AG09319 (cell line): ENCODE data around the gene EDIL3.
A peak's percentile ranks its signal among the peaks of the same experiment; 100 is the strongest.

Source experiments
- DNase-seq: peaks from one replicate; pipeline ENCODE4 v3.0.0-alpha.2; 2010; ENCODE audit warnings: low read depth; ENCODE audit errors: extremely low read depth
- TF ChIP-seq, protein P1 (sequence below): IDR thresholded peaks from 2 replicates; pipeline ENCODE4 v1.5.1; 2011; ENCODE audit warnings: low read depth, mild to moderate bottlenecking, inconsistent platforms, low read length, moderate library complexity

Gene EDIL3

DNA sequence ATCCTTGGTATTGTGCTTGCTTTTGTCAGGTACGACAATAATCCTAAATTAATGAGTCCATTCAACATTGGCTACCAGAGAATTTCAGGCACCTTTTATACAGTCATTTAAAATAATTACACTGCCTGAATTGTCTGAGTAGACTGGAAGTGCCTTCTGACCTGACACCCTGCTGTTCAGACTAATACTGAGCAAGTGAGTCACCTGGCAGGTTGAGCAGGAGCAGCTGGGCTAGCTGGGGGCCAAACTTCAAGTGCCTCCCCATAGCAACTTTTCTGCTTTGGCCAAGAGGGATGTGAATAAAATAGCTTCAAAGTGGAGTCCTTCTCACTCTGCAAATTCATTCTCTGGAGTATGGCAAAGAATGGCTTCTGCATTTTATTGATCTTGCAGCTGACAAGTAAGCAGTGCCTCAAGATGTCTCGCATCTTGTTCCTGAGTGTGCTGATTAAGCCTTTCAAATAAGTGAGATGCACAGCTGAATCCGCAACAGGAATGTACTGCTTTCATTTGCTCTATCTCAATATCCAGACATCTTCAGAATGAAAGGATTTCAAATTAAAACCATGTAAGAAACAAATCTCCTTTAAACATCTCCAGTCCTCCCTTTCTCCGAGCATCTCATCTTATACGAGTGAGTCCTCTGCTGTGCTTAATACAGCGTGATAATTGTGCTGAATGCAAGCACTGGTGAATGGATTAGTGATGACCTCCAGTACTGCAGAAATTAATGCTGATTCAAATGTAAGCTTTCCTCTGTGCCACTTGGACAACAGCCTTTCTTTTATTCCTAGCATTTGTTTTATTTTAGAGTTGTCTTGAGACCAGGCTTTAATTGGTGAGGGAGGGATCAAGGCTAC, 271.2 kb downstream of the EDIL3 start:
- TF ChIP-seq, protein P1, sequence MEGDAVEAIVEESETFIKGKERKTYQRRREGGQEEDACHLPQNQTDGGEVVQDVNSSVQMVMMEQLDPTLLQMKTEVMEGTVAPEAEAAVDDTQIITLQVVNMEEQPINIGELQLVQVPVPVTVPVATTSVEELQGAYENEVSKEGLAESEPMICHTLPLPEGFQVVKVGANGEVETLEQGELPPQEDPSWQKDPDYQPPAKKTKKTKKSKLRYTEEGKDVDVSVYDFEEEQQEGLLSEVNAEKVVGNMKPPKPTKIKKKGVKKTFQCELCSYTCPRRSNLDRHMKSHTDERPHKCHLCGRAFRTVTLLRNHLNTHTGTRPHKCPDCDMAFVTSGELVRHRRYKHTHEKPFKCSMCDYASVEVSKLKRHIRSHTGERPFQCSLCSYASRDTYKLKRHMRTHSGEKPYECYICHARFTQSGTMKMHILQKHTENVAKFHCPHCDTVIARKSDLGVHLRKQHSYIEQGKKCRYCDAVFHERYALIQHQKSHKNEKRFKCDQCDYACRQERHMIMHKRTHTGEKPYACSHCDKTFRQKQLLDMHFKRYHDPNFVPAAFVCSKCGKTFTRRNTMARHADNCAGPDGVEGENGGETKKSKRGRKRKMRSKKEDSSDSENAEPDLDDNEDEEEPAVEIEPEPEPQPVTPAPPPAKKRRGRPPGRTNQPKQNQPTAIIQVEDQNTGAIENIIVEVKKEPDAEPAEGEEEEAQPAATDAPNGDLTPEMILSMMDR: no peak
- no peak for DNase-seq

DNA sequence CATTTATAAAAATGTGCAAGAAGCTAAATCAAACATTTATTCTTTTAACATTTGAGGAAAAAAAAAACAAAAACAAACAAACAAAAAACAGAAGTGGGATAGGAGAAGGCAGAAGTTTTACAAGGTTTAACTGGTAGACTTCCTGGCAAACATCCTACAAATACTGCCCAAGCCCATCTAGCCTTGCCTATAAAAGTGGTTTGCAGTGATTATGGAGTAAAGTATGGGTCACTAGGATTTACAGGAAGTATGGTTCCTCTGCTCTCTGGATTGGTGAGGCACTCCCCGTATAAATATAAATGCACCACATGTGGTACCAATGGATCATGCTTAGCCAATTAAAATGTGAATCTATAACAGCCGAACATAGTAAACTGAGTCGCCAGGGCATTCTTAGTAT, 291.9 kb downstream of the EDIL3 start:
- DNase-seq: no peak
- TF ChIP-seq, protein P1: no peak

GRCh38 chr5:84091127-84091799, 293.4 kb downstream of the EDIL3 start:
- TF ChIP-seq, protein P1: no peak
- DNase-seq: no peak

DNA sequence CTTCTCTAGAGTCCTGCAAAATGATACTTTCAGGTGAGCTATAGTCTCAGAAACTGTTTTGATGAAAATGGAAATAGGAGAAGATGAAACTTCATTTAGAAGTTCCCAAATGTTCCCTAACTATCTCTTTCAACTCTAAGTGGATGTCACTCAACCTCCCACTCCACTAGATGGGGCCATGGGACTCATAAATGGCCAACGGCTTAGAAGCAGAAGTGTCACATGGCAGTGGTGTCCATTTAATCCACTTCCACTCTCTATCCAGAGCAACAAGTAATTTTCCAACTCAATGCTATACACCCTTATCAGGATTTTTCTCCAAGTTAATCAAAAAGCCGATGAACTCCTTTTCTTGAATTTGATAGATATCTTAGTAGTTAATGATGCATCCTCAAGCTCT, 295.7 kb downstream of the EDIL3 start:
- TF ChIP-seq, protein P1: peak; percentile 32
- DNase-seq: peak; percentile 10

GRCh38 chr5:84086511-84086910, 298.2 kb downstream of the EDIL3 start:
- TF ChIP-seq, protein P1: no peak
- no peak for DNase-seq

GRCh38 chr5:84085387-84086041, 299.2 kb downstream of the EDIL3 start:
- TF ChIP-seq, protein P1: no peak
- DNase-seq: no peak

GRCh38 chr5:84080908-84081307, 303.8 kb downstream of the EDIL3 start:
- TF ChIP-seq, protein P1: no peak
- no peak for DNase-seq
